Left ventricle myocardium inferior (tissue), 1 donor: ENCODE measurements around the gene PLXNA2. TPM values are rescaled to one million over a fixed set of nuclear protein-coding genes. Genes with fewer than 3 reads are reported as not detected.

ENCODE experiments used
- DNase-seq: peaks from one replicate; pipeline ENCODE4 v3.0.0-alpha.2; 2020
- H3K27ac ChIP-seq: fragments of 200-600 bp; replicated peaks from 2 replicates; pipeline ENCODE4 v1.8.0; 2021
- H3K27me3 ChIP-seq: fragments of 200-600 bp; 2 replicates; pipeline ENCODE4 v1.8.0; 2021; ENCODE audit warnings: low read depth
- H3K36me3 ChIP-seq: fragments of 200-600 bp; 2 replicates; pipeline ENCODE4 v1.8.0; 2021
- H3K4me1 ChIP-seq: fragments of 200-600 bp; 2 replicates; pipeline ENCODE4 v1.8.0; 2021
- H3K4me3 ChIP-seq: fragments of 200-600 bp; 2 replicates; pipeline ENCODE4 v1.8.0; 2021; ENCODE audit warnings: mild to moderate bottlenecking, moderate library complexity
- H3K9me3 ChIP-seq: fragments of 200-600 bp; replicated peaks from 2 replicates; pipeline ENCODE4 v1.8.0; 2021
- intact Hi-C: fragments of 100-400 bp; cut with micrococcal nuclease; formaldehyde crosslinking; loops from one replicate; pipeline ENCODE4 v1.11.0; 2022
- total RNA-seq: library from RNA; stranded (reverse); fragmentation: NEBNext Ultra II Directional; extraction: Animal tissue kit (Norgen Biotek cat#: 25700); gene quantifications from one replicate; pipeline ENCODE4 v1.2.1, GENCODE V29; 2021
- TF ChIP-seq, protein P1 (sequence below): fragments of 200-600 bp; IDR thresholded peaks from 2 replicates; pipeline ENCODE4 v1.8.0; 2021; ENCODE audit warnings: antibody characterized with exemption, mild to moderate bottlenecking, borderline replicate concordance
- donor health status: DM: no; HTN: yes; CAD: no; lungs with severe emphysema.

Gene PLXNA2
- total RNA-seq, 1 donor from 2014 or later = 29.1 TPM

DNA sequence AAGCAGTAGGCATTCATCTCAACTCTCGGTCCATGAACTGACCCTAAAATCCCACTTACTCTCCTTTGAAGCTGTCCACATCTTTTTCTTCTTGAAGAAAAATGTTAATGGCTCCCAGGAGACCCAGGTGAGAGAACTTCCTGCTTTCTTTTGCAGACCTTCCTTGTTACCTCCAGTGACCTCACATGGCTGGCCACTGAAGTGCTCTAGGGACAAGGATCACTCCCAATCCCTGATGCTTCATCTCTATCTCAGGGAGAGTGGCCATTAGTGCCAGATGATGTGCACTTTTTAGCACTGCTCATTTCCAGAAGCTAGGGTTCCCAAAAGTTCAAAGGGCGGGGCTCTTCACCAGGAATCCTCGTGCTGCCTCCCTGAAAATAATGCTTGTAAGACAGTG is 16.2 kb downstream of the PLXNA2 start:
- TF ChIP-seq, protein P1, sequence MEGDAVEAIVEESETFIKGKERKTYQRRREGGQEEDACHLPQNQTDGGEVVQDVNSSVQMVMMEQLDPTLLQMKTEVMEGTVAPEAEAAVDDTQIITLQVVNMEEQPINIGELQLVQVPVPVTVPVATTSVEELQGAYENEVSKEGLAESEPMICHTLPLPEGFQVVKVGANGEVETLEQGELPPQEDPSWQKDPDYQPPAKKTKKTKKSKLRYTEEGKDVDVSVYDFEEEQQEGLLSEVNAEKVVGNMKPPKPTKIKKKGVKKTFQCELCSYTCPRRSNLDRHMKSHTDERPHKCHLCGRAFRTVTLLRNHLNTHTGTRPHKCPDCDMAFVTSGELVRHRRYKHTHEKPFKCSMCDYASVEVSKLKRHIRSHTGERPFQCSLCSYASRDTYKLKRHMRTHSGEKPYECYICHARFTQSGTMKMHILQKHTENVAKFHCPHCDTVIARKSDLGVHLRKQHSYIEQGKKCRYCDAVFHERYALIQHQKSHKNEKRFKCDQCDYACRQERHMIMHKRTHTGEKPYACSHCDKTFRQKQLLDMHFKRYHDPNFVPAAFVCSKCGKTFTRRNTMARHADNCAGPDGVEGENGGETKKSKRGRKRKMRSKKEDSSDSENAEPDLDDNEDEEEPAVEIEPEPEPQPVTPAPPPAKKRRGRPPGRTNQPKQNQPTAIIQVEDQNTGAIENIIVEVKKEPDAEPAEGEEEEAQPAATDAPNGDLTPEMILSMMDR = no peak
- H3K4me1 ChIP-seq = peaks cover 96% of the 10 kb centered on the region
- intact Hi-C loops = no loop called here
- H3K9me3 ChIP-seq = no peaks in the 10 kb centered on the region
- H3K27me3 ChIP-seq = no peaks in the 10 kb centered on the region
- DNase-seq = no peak
- H3K4me3 ChIP-seq = no peak overlapping the region
- H3K27ac ChIP-seq = peak overlapping the region; percentile 74
- H3K36me3 ChIP-seq = no peaks in the 10 kb centered on the region

DNA sequence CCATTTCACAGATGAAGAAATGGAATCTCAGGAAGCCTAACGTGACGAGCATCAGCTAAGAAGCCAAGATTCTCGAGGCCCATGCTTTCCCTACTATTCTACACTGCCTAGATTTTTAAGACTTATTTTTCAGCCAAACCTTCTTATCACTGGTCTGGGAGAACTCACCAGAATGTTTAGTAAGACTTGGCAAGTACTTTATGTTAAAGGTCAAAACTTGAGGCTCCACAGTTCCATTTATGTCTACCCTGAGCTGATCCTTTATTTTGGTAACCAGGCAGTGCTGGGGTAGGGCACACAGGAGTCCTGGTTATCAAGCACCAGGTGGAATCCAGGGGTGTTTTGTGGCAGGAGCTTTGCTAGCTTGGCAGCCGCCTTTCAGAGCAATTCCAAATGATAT is 16.8 kb downstream of the PLXNA2 start:
- H3K4me1 ChIP-seq = peaks cover 96% of the 10 kb centered on the region
- intact Hi-C loops = no loop called here

DNA sequence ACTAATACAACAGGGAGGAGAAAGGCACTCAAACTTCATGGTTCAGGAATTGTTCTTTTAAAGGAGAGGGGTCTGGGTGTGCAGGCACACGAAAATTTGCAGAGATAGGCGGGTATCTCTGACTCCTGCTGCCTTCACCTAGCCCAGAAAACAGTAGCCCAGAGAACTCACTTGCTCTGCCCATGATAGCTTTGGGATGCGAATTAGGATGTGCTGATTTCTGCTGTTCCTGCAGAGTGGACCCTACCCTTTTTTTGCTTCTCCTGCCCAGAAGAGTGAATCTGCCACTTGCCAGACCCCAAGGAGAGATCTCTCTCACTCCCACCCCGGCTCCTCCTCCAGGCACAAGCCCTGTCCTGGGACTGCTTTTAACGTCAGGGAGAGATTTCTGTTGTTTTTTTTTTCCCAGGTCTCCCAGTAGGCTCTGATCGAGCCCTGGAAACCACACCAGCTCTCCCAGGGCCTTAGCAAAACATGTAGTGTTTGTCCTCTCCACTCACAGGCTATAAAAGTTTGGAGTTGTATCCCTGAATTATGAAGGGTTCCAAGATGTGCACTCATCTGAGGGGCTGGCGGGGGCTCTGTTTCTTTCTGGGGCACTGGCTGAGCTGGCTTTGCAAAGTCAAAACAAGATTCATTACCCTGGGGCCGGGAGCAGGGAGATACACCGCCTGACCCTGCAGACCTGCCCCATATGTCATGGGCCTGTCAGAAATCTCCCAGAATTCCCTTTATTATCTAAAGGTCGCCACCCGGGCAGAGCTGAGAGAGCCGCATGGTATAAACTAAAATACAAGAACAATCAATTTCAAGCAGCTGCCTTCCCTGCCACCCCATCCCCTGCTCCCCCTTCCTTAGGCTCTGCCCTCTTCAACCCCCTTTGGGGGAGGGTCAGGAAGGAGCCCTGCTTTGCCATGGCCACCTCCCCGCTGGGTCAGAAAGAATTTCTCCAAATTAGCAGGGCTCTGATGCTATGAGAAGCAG is 17.9 kb downstream of the PLXNA2 start:
- Histone ChIP-seq H3K27ac (peak overlapping the region; percentile 74), H3K36me3 (no peaks in the 10 kb centered on the region), H3K4me3 (no peak overlapping the region), H3K9me3 (no peaks in the 10 kb centered on the region), H3K4me1 (peaks cover 96% of the 10 kb centered on the region), H3K27me3 (no peaks in the 10 kb centered on the region)
- no peak for DNase-seq
- TF ChIP-seq, protein P1 = no peak
- intact Hi-C loops = no loop called here

More for the DNA sequence above, 16.8 kb downstream of the PLXNA2 start:
- Histone ChIP-seq H3K9me3 (no peaks in the 10 kb centered on the region), H3K4me3 (no peak overlapping the region), H3K27ac (peak overlapping the region; percentile 74), H3K27me3 (no peaks in the 10 kb centered on the region), H3K36me3 (no peaks in the 10 kb centered on the region)
- TF ChIP-seq, protein P1 = no peak
- no peak for DNase-seq

DNA sequence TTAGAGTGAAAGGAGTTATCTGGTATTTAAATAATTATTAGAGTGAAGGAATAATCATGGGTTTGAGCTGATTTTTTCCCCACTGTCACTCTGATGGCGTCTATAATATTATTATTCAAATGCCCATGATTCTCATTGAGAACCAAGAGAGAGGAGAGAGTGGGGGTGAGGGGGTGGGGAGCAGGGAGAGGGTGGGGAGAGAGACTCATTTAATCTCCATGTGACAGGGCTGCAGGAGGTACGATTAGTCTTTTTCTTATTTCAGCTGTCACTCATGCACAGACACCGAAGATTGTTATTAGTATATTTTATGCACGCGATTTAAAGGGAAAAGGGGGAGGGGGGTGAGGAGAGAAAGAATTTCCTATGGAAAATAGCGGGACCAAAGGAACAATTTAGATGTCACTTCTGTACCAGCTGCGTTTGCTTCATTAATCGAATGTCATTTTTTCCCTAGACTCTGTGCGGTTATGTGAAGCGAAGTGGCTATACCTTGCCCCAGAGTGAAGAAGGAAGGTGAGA is 19.9 kb downstream of the PLXNA2 start:
- Histone ChIP-seq H3K36me3 (no peaks in the 10 kb centered on the region), H3K9me3 (no peaks in the 10 kb centered on the region), H3K4me3 (no peak overlapping the region), H3K27ac (peak overlapping the region; percentile 83), H3K27me3 (no peaks in the 10 kb centered on the region), H3K4me1 (peaks cover 99% of the 10 kb centered on the region)
- TF ChIP-seq, protein P1 = no peak
- intact Hi-C loops = no loop called here
- no peak for DNase-seq

DNA sequence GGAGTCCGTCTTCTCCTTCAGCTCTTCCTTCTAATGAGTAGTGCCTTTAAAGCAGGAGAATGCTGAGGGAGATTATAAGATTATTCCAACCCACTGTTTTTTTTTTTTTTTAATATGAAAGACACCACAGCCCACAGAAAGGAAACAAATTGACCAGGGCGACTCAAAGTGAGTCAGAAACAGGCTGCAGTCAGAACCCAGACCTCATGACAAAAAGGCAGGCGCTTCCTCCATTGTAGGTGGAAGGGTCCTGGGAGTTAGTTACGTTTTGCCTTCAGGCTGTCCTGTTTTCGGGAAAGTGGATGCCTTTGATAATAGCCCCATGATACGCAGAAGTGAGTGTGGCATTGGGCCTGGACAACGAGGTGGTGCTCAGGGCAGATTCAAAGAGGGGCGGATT is 21.0 kb downstream of the PLXNA2 start:
- DNase-seq = no peak
- peak overlapping the region; percentile 83 for H3K27ac ChIP-seq
- H3K4me3 ChIP-seq = no peak overlapping the region
- no peaks in the 10 kb centered on the region for H3K27me3 ChIP-seq
- no peaks in the 10 kb centered on the region for H3K9me3 ChIP-seq
- TF ChIP-seq, protein P1 = no peak
- intact Hi-C loops = no loop called here
- no peaks in the 10 kb centered on the region for H3K36me3 ChIP-seq
- H3K4me1 ChIP-seq = peaks cover 99% of the 10 kb centered on the region
